IMR-90 (cell line): ENCODE data around the gene KDM3A.

ENCODE experiments used
- BHLHE40 ChIP-seq: fragments of 150-350 bp; IDR thresholded peaks from 2 replicates; pipeline ENCODE4 v1.6.1; 2016; ENCODE audit warnings: mild to moderate bottlenecking, low read depth, low read length
- CHD1 ChIP-seq: IDR thresholded peaks from 2 replicates; pipeline ENCODE4 v1.6.1; 2012; ENCODE audit warnings: low read depth, low read length, improper control_type of control experiment
- CTCF ChIP-seq: conservative IDR thresholded peaks from 2 replicates; pipeline ENCODE4 v1.5.1; 2012; ENCODE audit warnings: mild to moderate bottlenecking, low read depth, low read length, improper control_type of control experiment
- MAFK ChIP-seq: IDR thresholded peaks from 2 replicates; pipeline ENCODE4 v1.6.1; 2012; ENCODE audit warnings: low read depth, low read length, improper control_type of control experiment
- MXI1 ChIP-seq: IDR thresholded peaks from 2 replicates; pipeline ENCODE4 v1.6.1; 2012; ENCODE audit warnings: low read depth, mild to moderate bottlenecking, low read length, moderate library complexity, borderline replicate concordance
- POLR2A ChIP-seq: IDR thresholded peaks from 2 replicates; pipeline ENCODE4 v1.6.1; 2012; ENCODE audit warnings: mild to moderate bottlenecking, low read depth, low read length
- RFX5 ChIP-seq: IDR thresholded peaks from 2 replicates; pipeline ENCODE4 v1.8.0; 2012; ENCODE audit warnings: low read depth, mild to moderate bottlenecking, low read length, moderate library complexity

GRCh38 chr2:86441882-86442641 lies 891 bp downstream of the KDM3A start:
- TF ChIP-seq CHD1 (no peak), CTCF (no peak), MAFK (no peak), RFX5 (no peak), POLR2A (no peak; the same call in 1 of the 2 replicates), MXI1 (peak; percentile 70; the same call in 1 of the 2 replicates), BHLHE40 (no peak)
